PFSK-1 (cell line): Measurements from ENCODE around the gene MAP3K7.

Experiments used
- FOXP2 ChIP-seq: optimal IDR thresholded peaks from 2 replicates; pipeline ENCODE3; 2011; ENCODE audit warnings: borderline replicate concordance, control low read depth, inconsistent platforms; ENCODE audit not compliant: insufficient read depth; ENCODE audit errors: extremely low read length, extremely low read depth
- POLR2AphosphoS5 ChIP-seq: IDR thresholded peaks from 2 replicates; pipeline ENCODE4 v1.6.1; 2012; ENCODE audit warnings: low read depth, mild to moderate bottlenecking, control low read depth, low read length, moderate library complexity
- SIN3A ChIP-seq: IDR thresholded peaks from 2 replicates; pipeline ENCODE4 v1.6.1; 2012; ENCODE audit warnings: mild to moderate bottlenecking, low read length, moderate library complexity, borderline replicate concordance; ENCODE audit not compliant: insufficient read depth
- TAF1 ChIP-seq: IDR thresholded peaks from 2 replicates; pipeline ENCODE4 v1.6.1; 2012; ENCODE audit warnings: low read length, control low read depth, borderline replicate concordance; ENCODE audit not compliant: insufficient read depth

- no peak for TF ChIP-seq TAF1
- no peak for TF ChIP-seq POLR2AphosphoS5
- TF ChIP-seq FOXP2 = no peak
- no peak for TF ChIP-seq SIN3A
These were observed 17.7 kb upstream of the MAP3K7 start for GRCh38 chr6:90604546-90604945.
